K562 (cell line): ENCODE results near the gene SOX8. TPM values are rescaled to one million over a fixed set of nuclear protein-coding genes. Genes with fewer than 3 reads are reported as not detected.

Experiments used
- BACH1 ChIP-seq: fragments of 200-800 bp; sonication (Bioruptor generic); IDR thresholded peaks from 2 replicates; pipeline ENCODE4 v1.6.1; 2016; ENCODE audit warnings: missing genetic modification characterization, missing compliant biosample characterization
- CREB1 ChIP-seq, 2 experiments: sonication (generic) in 1 of 2; formaldehyde crosslinking in 1 of 2; IDR thresholded peaks; 2 replicates each; pipeline versions ENCODE4 v1.6.1 to v1.8.0; 2012 to 2022; ENCODE audit warnings: inconsistent platforms in 1 of 2, mild to moderate bottlenecking in 1 of 2, missing genetic modification reagents in 1 of 2, moderate library complexity in 1 of 2
- DNMT1 ChIP-seq: fragments of 450-650 bp; IDR thresholded peaks from 2 replicates; pipeline ENCODE4 v1.6.1; 2016; ENCODE audit warnings: antibody characterized with exemption, mild to moderate bottlenecking
- E2F6 ChIP-seq, 2 experiments: IDR thresholded peaks; 2 replicates each; pipeline ENCODE4 v1.6.1; 2011; ENCODE audit warnings: borderline replicate concordance in 1 of 2, control low read depth in 1 of 2, low read depth in 1 of 2, low read length in 1 of 2, mild to moderate bottlenecking in 1 of 2, mixed read lengths in 1 of 2, moderate library complexity in 1 of 2; ENCODE audit not compliant: insufficient read depth in 1 of 2, insufficient read length in 1 of 2, poor library complexity in 1 of 2, severe bottlenecking in 1 of 2; ENCODE audit errors: extremely low read depth in 1 of 2
- ELF4 ChIP-seq: fragments of 450-650 bp; formaldehyde crosslinking; IDR thresholded peaks from 2 replicates; pipeline ENCODE4 v1.4.0; 2022; ENCODE audit warnings: missing genetic modification characterization
- EP400 ChIP-seq: fragments of 450-650 bp; IDR thresholded peaks from 2 replicates; pipeline ENCODE4 v1.6.1; 2017; ENCODE audit warnings: antibody characterized with exemption, mild to moderate bottlenecking, moderate library complexity
- MCM7 ChIP-seq, 2 experiments: fragments of 450-650 bp; IDR thresholded peaks; 2 replicates each; pipeline ENCODE4 v1.6.1; 2016 to 2018
- PHF20 ChIP-seq: fragments of 450-650 bp; IDR thresholded peaks from 2 replicates; pipeline ENCODE4 v1.6.1; 2018; ENCODE audit not compliant: partially characterized antibody
- PHF8 ChIP-seq: fragments of 200-600 bp; sonication (generic); IDR thresholded peaks from 2 replicates; pipeline ENCODE4 v1.6.1; 2012; ENCODE audit warnings: mixed run types, mild to moderate bottlenecking, inconsistent platforms, low read length, moderate library complexity, borderline replicate concordance
- PRMT5 ChIP-seq: sonication (generic); formaldehyde crosslinking; IDR thresholded peaks from 2 replicates; pipeline ENCODE4 v1.5.0; 2020; ENCODE audit warnings: missing genetic modification reagents
- PURB ChIP-seq: sonication (generic); formaldehyde crosslinking; IDR thresholded peaks from 2 replicates; pipeline ENCODE4 v1.9.0; 2021; ENCODE audit warnings: low read depth, mild to moderate bottlenecking, missing genetic modification reagents
- RBBP5 ChIP-seq: fragments of 200-600 bp; sonication (generic); IDR thresholded peaks from 2 replicates; pipeline ENCODE4 v1.6.1; 2012; ENCODE audit warnings: borderline replicate concordance, mild to moderate bottlenecking, low read length, control low read depth, inconsistent platforms; ENCODE audit not compliant: insufficient read depth, poor library complexity, severe bottlenecking
- RBM25 ChIP-seq: fragments of 200-400 bp; formaldehyde crosslinking; IDR thresholded peaks from 2 replicates; pipeline ENCODE4 v1.6.1; 2018; ENCODE audit warnings: low read length, low read depth, moderate library complexity; ENCODE audit not compliant: severe bottlenecking
- SMARCC2 ChIP-seq: fragments of 450-650 bp; IDR thresholded peaks from 2 replicates; pipeline ENCODE4 v1.6.1; 2017; ENCODE audit warnings: antibody characterized with exemption, moderate library complexity, mild to moderate bottlenecking, low read depth
- SPI1 ChIP-seq: IDR thresholded peaks from 2 replicates; pipeline ENCODE4 v1.6.1; 2011; ENCODE audit warnings: low read depth, low read length, control low read depth, borderline replicate concordance
- STAT5A ChIP-seq: IDR thresholded peaks from 2 replicates; pipeline ENCODE4 v1.6.1; 2012; ENCODE audit warnings: low read length, inconsistent platforms, borderline replicate concordance
- TAF7 ChIP-seq: fragments of 450-650 bp; IDR thresholded peaks from 2 replicates; pipeline ENCODE4 v1.6.1; 2016; ENCODE audit warnings: missing genetic modification characterization, missing compliant biosample characterization
- TCF7L2 ChIP-seq: fragments of 150-350 bp; IDR thresholded peaks from 2 replicates; pipeline ENCODE4 v1.6.1; 2016; ENCODE audit warnings: low read depth, mild to moderate bottlenecking, low read length, moderate library complexity
- THRB ChIP-seq: fragments of 450-650 bp; formaldehyde crosslinking; conservative IDR thresholded peaks from 2 replicates; pipeline ENCODE4 v1.4.0; 2022; ENCODE audit warnings: mild to moderate bottlenecking, missing genetic modification characterization
- U2AF2 ChIP-seq: fragments of 200-400 bp; formaldehyde crosslinking; optimal IDR thresholded peaks from 2 replicates; pipeline ENCODE3; 2017; ENCODE audit warnings: low read depth, mild to moderate bottlenecking, low read length
- ZBTB12 ChIP-seq: fragments of 250-450 bp; sonication (Bioruptor Pico); IDR thresholded peaks from 2 replicates; pipeline ENCODE4 v1.4.0; 2020
- ZBTB26 ChIP-seq: fragments of 450-650 bp; formaldehyde crosslinking; IDR thresholded peaks from 2 replicates; pipeline ENCODE4 v1.4.0; 2022; ENCODE audit warnings: missing genetic modification characterization
- ZFP30 ChIP-seq: fragments of 250-450 bp; sonication (Bioruptor Pico); IDR thresholded peaks from 2 replicates; pipeline ENCODE4 v1.8.0; 2022; ENCODE audit warnings: moderate library complexity, mild to moderate bottlenecking, inconsistent platforms, borderline replicate concordance
- ZNF133 ChIP-seq: fragments of 250-450 bp; sonication (Bioruptor Pico); IDR thresholded peaks from 2 replicates; pipeline ENCODE4 v1.4.0; 2020; ENCODE audit warnings: mild to moderate bottlenecking
- ZNF175 ChIP-seq: fragments of 200-800 bp; sonication (Bioruptor generic); IDR thresholded peaks from 2 replicates; pipeline ENCODE4 v1.6.1; 2016; ENCODE audit warnings: low read depth, mild to moderate bottlenecking, missing genetic modification characterization, missing compliant biosample characterization
- ZNF316 ChIP-seq: fragments of 450-650 bp; IDR thresholded peaks from 2 replicates; pipeline ENCODE4 v1.6.1; 2016
- polyA plus RNA-seq, 8 experiments: library from polyadenylated mRNA; depleted of rRNA in 4 of 8; stranded (reverse) in 5 of 8; unstranded in 3 of 8; fragments of >200 nt; fragmentation: Nextera tagmentation in 2 of 8; fragmentation: Illumina TruSeq in 1 of 8; extraction: Ambion mirVana in 2 of 8; extraction: Trizol in 1 of 8; gene quantifications; 2 replicates each; pipeline versions ENCODE4 v1.2.1 to v1.2.3, GENCODE V29; 2011 to 2014; ENCODE audit warnings: inconsistent platforms in 1 of 8, missing spikeins in 1 of 8
- total RNA-seq, 7 experiments: library from RNA; depleted of rRNA in 6 of 7; stranded (reverse); fragments of >200 nt in 6 of 7; fragmentation: Illumina TruSeq in 2 of 7; extraction: Trizol in 2 of 7; gene quantifications; 2 replicates each; pipeline versions ENCODE4 v1.2.1 to v1.2.3, GENCODE V29; 2011 to 2021; ENCODE audit warnings: low replicate concordance in 1 of 7

The SOX8 gene
- total and polyA plus RNA-seq, 9 of the 15 experiments (the other 6 are each of a cell fraction or from before 2014, with no cell fraction given): 0.07 to 0.15 (median 0.15) TPM; not detected in 6

GRCh38 chr16:977896-978295, 3.7 kb upstream of the SOX8 start (continued):
- TF ChIP-seq EP400 (no peak), PURB (no peak), E2F6 (IDR thresholded peaks at IDR 0.05; ENCODE audit: borderline replicate concordance in 1 of 2, extremely low read depth in 1 of 2, insufficient read depth in 1 of 2, insufficient read length in 1 of 2, low read depth in 1 of 2, low read length in 1 of 2, poor library complexity in 1 of 2, severe bottlenecking in 1 of 2) (no peak), RBBP5 (no peak), SPI1 (no peak), ZFP30 (CRISPR knock-in tag) (no peak), ZBTB26 (CRISPR knock-in tag) (peak; percentile 84; the same call in 1 of the 2 replicates), RBM25 (no peak), ZNF133 (CRISPR knock-in tag) (no peak), ELF4 (CRISPR knock-in tag) (0 out of 2 replicates have a peak, but pooled peaks have one; percentile 39), CREB1 (IDR thresholded peaks at IDR 0.05) (no peak), CREB1 (CRISPR knock-in tag; IDR thresholded peaks at IDR 0.05) (no peak), ZNF175 (no peak), TCF7L2 (no peak), PHF20 (peak; percentile 51), THRB (CRISPR knock-in tag) (0 out of 2 replicates have a peak, but pooled peaks have one; percentile 63), ZBTB12 (no peak), BACH1 (tag) (no peak), U2AF2 (no peak), STAT5A (no peak), PRMT5 (CRISPR knock-in tag) (no peak), ZNF316 (no peak), SMARCC2 (no peak), DNMT1 (no peak), MCM7 (IDR thresholded peaks at IDR 0.05) (no peak), TAF7 (no peak), PHF8 (no peak)
